Spinal cord (tissue), 10 donors: Measurements from ENCODE around the gene DRD4. TPM values are rescaled to one million over a fixed set of nuclear protein-coding genes. Genes with fewer than 3 reads are reported as not detected.

ENCODE experiments used
- DNase-seq, 6 donors: peaks; one replicate each; pipeline versions ENCODE4 v3.0.0 to v3.0.0-alpha.2; 2013 to 2015; ENCODE audit warnings: low spot score in 6 of 6, low read depth in 4 of 6
- H3K27ac ChIP-seq: one replicate; pipeline ENCODE4 v1.5.1; 2013; ENCODE audit warnings: low read depth, low read length, control low read depth
- H3K27me3 ChIP-seq: one replicate; pipeline ENCODE4 v1.6.1; 2013; ENCODE audit warnings: low read length; ENCODE audit not compliant: control insufficient read depth, insufficient read depth
- H3K36me3 ChIP-seq: one replicate; pipeline ENCODE4 v1.6.1; 2013; ENCODE audit warnings: low read length; ENCODE audit not compliant: control insufficient read depth, insufficient read depth
- H3K4me1 ChIP-seq: one replicate; pipeline ENCODE4 v1.6.1; 2013; ENCODE audit warnings: low read length; ENCODE audit not compliant: control insufficient read depth, insufficient read depth
- H3K4me3 ChIP-seq: one replicate; pipeline ENCODE4 v1.5.1; 2013; ENCODE audit warnings: low read depth, low read length, control low read depth
- H3K9me3 ChIP-seq: one replicate; pipeline ENCODE4 v1.6.1; 2013; ENCODE audit warnings: low read length; ENCODE audit not compliant: control insufficient read depth, insufficient read depth
- WGBS: methylation state at CpG from one replicate; pipeline ENCODE4 v1.1.5; 2013; ENCODE audit warnings: missing lambda C conversion rate; ENCODE audit not compliant: insufficient coverage; 5-methylcytosine and 5-hydroxymethylcytosine counted together
- polyA plus RNA-seq, 2 donors: library from polyadenylated mRNA; unstranded; fragments of 120-200 nt; gene quantifications; one replicate each; pipeline ENCODE4 v1.2.1, GENCODE V29; 2013; ENCODE audit not compliant: insufficient read length in 2 of 2
- total RNA-seq, 2 donors: library from RNA; depleted of rRNA in 1 of 2; stranded (reverse); fragments of 120-200 nt in 1 of 2; fragments of >200 nt in 1 of 2; gene quantifications; one replicate each; pipeline versions ENCODE4 v1.2.3 to v1.2.4, GENCODE V29; 2013 to 2014
- donor health status: healthy.

DRD4 gene
- total and polyA plus RNA-seq, 4 donors, result 0.72 to 5.6 (median 5.4) TPM; not detected in 1

DNA sequence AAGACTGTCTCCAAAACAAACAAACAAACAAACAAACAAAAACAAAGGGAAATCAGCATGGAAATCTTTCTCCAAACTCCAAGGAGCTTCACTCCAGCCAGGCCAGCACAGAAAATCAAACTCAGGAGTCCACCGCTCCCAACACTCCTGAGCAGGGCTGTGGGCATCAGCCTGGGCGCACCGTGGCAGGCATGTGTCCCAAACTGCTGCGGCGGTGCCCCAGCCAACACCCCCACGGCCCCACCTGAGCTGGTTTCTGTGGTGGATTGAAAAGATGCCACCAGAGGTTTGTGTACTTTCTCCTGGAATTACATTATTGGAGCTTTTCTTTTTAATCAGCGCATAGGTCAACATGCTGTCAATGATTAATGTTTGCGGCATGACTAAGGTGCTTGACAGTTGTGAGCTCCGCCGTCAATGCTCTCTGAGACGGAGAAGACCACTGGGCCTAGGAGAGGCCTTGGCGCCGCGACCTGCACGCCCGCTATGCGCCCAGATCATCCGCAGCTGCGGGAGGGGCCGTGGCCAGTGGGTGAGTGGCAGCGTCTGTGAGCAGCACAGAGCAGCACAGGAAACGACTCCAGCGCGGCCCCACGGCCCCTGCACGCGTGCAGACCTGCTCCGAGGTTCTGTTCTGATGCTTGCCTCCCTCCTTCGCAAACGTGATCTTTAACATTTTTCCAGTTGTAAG lies 18.1 kb downstream of the DRD4 start:
- no peaks in the 10 kb centered on the region for H3K9me3 ChIP-seq
- 95% methylated on average over 26 of the region's 30 CpGs for WGBS
- peaks cover 82% of the 10 kb centered on the region for H3K36me3 ChIP-seq

DNA sequence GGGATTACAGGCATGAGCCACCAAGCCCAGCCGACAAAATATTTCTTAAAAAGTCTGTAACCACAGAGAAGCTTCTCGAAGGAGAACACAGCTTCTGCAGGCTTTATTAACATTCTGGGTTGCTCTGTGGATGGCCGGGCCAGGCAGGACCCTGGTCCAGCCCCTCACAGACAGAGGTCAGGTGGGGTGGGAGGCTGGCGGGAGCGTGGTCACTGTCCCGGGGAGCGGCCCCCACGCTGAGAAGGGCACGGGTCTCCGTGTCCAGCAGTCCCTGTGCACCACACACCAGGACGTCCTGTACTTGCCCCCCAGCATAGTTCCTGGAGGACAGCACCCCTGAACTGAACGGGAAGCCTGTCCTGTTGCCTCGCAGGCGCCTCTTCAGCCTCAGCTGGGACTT lies 19.4 kb downstream of the DRD4 start:
- no peaks in the 10 kb centered on the region for H3K9me3 ChIP-seq
- no peaks in the 10 kb centered on the region for H3K27me3 ChIP-seq
- peaks cover 26% of the 10 kb centered on the region for H3K4me1 ChIP-seq
- peaks cover 82% of the 10 kb centered on the region for H3K36me3 ChIP-seq
- 95% methylated on average over 13 of the region's 14 CpGs for WGBS
- H3K4me3 ChIP-seq, result no peak overlapping the region
- no peak for DNase-seq
- H3K27ac ChIP-seq, result no peak overlapping the region

More for the DNA sequence above, 18.1 kb downstream of the DRD4 start:
- no peaks in the 10 kb centered on the region for H3K27me3 ChIP-seq
- H3K27ac ChIP-seq, result no peak overlapping the region
- H3K4me3 ChIP-seq, result no peak overlapping the region
- DNase-seq, result no peak
- H3K4me1 ChIP-seq, result peaks cover 19% of the 10 kb centered on the region

DNA sequence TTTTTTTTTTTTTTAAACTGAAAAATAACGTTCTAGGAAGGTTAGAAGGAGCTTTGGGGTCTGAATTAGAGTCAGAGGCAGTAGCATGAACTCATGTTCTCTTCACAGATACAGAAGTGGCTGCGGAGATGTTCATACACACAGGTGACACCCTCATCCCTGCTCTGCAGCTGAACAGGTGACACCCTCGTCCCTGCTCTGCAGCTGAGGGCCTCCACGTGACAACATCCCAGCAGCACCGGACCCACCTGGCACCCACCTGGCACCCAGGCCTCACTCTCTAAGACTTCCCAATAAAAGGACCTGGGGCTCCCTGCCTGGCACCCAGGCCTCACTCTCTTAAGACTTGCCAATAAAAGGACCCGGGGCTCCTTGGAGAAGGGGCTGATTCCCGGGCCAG lies 19.8 kb downstream of the DRD4 start:
- Histone ChIP-seq H3K27ac (no peak overlapping the region), H3K4me1 (peaks cover 26% of the 10 kb centered on the region), H3K9me3 (no peaks in the 10 kb centered on the region), H3K36me3 (peaks cover 83% of the 10 kb centered on the region), H3K27me3 (no peaks in the 10 kb centered on the region), H3K4me3 (no peak overlapping the region)
- 82% methylated on average over 6 of the region's 7 CpGs for WGBS
- DNase-seq, result no peak

DNA sequence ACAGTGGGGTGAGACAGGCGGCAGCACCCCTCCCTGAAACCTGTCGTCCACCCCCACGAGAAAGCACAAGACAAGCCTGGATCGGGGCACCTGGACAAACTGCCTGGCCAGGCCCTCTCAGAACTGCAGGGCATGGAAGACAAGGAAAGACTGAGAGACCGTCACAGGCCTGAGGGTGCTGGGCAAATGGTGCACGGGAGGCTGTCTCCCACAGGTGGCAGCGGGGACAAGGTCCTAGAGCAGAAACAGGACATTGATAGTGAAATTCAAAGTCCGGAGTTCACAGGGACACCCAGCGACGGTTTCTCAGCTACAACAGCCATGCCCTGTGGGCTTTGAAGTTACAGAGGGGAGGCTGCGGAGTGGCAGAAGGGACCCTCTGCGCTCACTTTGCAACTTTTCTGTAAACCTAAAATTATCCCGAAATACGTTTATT lies 20.6 kb downstream of the DRD4 start:
- Histone ChIP-seq H3K36me3 (peaks cover 87% of the 10 kb centered on the region), H3K27me3 (no peaks in the 10 kb centered on the region), H3K4me3 (no peak overlapping the region), H3K27ac (no peak overlapping the region), H3K4me1 (peaks cover 30% of the 10 kb centered on the region), H3K9me3 (no peaks in the 10 kb centered on the region)
- 90% methylated on average over 9 of the region's 14 CpGs for WGBS
- DNase-seq, result no peak

DNA sequence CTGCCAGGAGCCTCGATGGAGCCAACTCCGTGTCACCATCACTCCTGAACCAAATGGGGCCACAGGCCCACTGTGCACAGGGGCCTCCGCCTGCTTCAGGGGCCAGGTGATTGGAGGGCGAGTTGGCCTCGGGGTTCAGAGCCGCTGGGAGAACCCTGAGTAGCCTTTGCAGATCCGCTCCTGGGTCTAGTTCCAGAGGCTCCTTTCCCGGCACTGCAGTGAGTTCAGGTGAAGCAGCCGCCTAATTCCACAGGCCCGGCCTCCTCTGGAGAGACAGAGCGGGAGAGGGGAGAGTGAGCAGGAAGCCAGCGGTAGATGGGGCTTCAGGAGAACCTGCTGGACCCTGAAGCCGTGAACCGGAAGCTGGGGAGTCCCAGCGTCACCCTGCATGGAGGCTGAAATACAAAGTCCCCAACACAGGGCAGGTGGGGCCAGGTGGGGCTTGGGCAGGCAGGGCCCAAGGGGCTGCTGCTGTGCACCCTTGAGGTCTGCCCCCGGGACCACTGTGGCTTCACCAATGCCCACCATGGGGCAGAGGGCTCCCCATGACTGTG lies 22.5 kb downstream of the DRD4 start:
- H3K4me1 ChIP-seq, result peaks cover 42% of the 10 kb centered on the region
- DNase-seq, result no peak
- no peak overlapping the region for H3K27ac ChIP-seq
- no peaks in the 10 kb centered on the region for H3K9me3 ChIP-seq
- peaks cover 74% of the 10 kb centered on the region for H3K36me3 ChIP-seq
- WGBS, result 94% methylated on average over 14 of the region's 16 CpGs
- no peak overlapping the region for H3K4me3 ChIP-seq
- no peaks in the 10 kb centered on the region for H3K27me3 ChIP-seq

DNA sequence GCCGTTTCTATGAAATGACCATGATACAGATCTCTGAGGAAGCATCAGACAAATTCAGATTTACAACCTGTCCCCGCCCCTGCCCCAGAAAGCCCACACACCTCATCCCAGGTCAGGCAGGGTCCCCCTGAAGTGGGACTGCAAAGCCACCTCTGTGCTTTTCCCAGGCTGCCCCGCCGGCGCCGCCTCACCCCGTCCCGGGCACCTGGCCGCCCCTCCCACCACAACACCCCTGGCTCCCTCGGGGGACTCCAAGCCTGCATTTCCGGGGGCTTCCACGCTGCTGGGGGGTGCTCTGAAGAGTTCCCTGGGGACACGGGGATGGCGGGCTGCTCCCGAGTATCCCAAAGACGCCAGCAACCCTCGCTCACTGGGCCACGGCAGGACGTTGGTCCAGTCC lies 23.2 kb downstream of the DRD4 start:
- Histone ChIP-seq H3K27me3 (no peaks in the 10 kb centered on the region), H3K4me3 (no peak overlapping the region), H3K9me3 (no peaks in the 10 kb centered on the region), H3K4me1 (peaks cover 43% of the 10 kb centered on the region), H3K36me3 (peaks cover 70% of the 10 kb centered on the region), H3K27ac (no peak overlapping the region)
- no peak for DNase-seq
- WGBS, result 95% methylated on average over 19 of the region's 19 CpGs

DNA sequence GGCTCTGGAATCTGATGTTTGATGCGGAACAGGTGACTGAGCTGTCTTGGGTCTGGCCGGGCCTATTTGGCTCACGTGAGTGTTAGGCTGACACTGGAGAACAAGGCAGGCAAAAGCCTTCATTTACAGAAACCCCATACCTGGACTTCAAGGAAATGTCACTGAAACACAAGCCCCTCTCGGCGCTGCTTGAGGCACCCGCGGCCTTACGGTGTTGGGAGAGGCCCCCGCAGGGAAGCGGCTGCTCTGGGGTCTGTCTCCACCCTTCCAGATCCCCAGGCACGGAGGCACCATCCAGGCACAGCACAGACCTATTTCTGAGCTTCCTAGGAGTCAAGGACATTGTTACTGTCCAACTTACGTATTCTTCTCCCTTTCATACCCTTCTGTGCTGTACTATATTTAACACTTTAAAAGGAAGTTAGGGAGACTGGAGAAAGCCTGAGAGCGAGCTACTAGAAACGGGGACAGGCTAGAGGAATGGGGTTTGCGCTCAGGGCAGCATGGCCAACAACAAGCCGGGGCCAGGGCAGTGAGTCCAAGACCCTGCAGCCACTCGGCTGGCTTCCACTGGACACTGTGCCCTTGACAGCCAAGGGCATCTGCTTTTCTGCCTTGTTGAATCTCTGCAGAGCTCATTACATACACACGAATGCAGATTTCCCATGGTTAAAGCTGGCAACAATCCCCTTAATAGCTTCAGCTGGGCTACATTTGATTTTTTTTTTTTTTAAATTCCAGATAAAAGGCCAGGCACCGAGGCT lies 23.8 kb downstream of the DRD4 start:
- Histone ChIP-seq H3K4me3 (no peak overlapping the region), H3K27ac (no peak overlapping the region), H3K27me3 (no peaks in the 10 kb centered on the region), H3K4me1 (peaks cover 46% of the 10 kb centered on the region), H3K36me3 (peaks cover 73% of the 10 kb centered on the region), H3K9me3 (no peaks in the 10 kb centered on the region)
- 86% methylated on average over 15 of the region's 19 CpGs for whole genome bisulfite sequencing
- no peak for DNase-seq

DNA sequence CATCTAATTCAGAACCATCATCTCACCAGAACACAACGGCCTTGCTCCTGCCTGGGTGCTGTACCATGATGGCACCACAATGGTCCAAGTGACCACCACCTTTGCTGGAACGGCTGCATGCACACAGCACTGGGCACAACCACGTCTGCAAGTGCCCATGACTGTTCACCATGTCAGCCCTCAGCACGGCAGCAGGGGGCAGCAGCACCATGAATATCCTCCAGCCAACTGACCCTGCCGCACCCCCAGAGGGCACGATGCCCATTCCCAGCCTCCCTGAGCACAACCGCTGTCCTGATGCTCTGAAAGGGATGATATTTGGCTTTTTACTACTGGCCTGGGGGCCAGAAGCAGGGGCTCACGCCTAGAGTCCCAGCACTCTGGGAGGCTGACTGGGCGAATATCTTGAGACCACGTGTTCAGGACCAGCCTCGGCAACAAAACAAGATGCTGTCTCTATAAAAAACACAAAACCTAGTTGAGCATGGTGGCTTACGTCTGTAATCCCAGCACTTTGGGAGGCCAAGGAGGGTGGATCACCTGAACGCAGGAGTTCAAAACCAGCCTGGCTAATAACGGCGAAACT lies 25.7 kb downstream of the DRD4 start:
- peak in 2 of 6 donors; percentile 44 to 52 for DNase-seq
- 64% methylated on average over 13 of the region's 15 CpGs for WGBS
- Histone ChIP-seq H3K4me1 (peaks cover 43% of the 10 kb centered on the region), H3K27me3 (no peaks in the 10 kb centered on the region), H3K4me3 (no peak overlapping the region), H3K9me3 (no peaks in the 10 kb centered on the region), H3K36me3 (peaks cover 74% of the 10 kb centered on the region), H3K27ac (peak overlapping the region; percentile 64)

DNA sequence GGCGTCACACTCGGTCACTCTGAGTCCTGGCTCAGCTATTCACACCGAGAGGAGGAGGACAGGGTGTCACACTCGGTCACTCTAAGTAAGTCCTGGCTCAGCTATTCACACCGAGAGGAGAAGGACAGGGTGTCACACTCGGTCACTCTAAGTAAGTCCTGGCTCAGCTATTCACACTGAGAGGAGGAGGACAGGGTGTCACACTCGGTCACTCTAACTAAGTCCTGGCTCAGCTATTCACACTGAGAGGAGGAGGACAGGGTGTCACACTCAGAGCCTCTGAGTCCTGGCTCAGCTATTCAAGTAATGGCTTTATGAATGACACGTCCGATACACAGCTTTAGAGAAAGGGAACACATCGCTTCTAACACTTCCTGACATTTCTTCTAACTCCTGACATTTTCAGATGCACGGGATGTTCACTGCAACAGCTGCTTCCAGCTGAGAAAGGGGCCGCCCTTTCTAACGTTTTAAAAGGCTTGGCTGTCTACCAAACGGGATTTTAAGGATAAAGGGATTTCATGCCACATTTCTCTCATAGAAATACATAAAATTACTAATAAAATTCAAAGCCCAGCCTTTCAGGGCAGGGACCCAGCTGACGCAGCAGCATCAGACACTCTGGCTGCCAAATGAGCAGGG lies 28.1 kb downstream of the DRD4 start:
- WGBS, result 87% methylated on average over 6 of the region's 15 CpGs
- DNase-seq, result peak in 2 of 6 donors; percentile 5 to 22
- Histone ChIP-seq H3K36me3 (peaks cover 61% of the 10 kb centered on the region), H3K27me3 (no peaks in the 10 kb centered on the region), H3K9me3 (no peaks in the 10 kb centered on the region), H3K4me1 (peaks cover 28% of the 10 kb centered on the region), H3K4me3 (no peak overlapping the region), H3K27ac (no peak overlapping the region)
